Activated CD8-positive, alpha-beta memory T cell treated with anti-CD3 and anti-CD28 coated beads, Interleukin-2, amount 50 U/mL, for 1 hour (primary cell): Measurements from ENCODE around the gene WDR91.
"Not testable (repeated sequence)": the region's sequence is repeated elsewhere in the genome, so short reads cannot be mapped to it uniquely, and the experiment has no call there.

Experiments used
- DNase-seq: peaks from one replicate; pipeline ENCODE4 v3.0.0-alpha.2; 2020; ENCODE audit errors: extremely low read depth

WDR91 gene

DNA sequence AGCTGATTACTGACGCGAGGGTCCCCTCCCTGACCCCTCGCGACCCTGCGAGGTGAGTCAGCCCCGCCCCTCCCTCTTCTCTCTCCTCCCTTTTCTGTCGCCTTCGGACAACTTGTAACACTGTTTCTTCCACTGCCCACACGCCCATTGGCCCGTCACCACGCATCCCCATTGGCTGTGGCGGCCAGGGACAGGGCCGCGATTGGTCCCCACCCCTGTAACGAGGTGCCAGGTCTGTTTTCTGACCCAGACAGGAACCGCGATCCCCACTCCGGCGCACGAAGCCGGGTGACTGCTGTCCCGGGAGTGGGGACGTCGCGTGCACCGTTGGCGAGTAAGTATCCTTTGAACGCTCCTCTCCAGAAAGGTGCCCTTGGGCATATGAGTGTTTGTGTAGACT is 22.2 kb upstream of the WDR91 start, which contains the start of gene STRA8:
Gene STRA8 (plus strand): TSS at position 269 of the 400 bp plus-strand sequence. CDS start 6,687 bp downstream, outside the sequence.
- no peak for DNase-seq

- DNase-seq = no peak
Measured at GRCh38 chr7:135232720-135233119, 21.4 kb upstream of the WDR91 start.

DNA sequence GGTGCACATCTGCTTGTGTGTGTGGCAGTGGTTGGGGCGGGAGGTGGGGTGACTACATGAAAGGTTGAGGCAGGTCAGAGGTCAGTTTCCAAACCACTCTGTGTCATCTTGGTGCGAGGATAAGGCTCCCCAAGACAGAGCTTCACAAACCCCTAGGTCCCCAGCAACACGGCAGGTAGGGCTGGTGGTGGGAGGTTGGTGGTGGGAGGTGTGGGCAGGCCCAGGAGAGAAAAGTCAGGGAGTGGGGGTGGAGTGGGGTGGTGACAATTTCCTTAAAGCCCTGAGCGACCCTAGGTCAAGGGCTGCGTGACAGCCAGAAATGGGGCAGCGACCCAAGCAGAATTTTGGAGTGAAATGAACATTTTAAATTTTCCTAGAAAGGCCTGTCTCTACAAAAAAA is 20.8 kb upstream of the WDR91 start:
- no peak for DNase-seq

DNA sequence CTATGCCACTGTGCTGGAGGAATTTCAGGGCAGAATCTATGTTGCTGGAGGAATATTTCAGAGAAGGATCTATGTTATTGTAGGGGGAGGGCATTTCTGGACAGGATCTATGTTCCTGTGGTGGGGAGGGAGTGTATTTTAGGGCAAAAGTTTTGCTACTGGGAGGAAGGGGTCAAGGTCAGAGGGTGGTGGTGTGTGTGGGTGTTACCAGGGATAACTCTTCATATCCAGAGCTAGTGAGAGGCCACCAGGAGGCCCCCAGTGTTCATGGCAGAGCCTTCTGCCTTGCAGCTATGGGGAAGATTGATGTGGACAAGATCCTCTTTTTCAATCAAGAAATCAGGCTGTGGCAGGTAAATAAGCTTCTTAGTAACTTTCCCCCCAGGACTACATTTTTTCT is 20.4 kb upstream of the WDR91 start:
- DNase-seq = no peak

DNA sequence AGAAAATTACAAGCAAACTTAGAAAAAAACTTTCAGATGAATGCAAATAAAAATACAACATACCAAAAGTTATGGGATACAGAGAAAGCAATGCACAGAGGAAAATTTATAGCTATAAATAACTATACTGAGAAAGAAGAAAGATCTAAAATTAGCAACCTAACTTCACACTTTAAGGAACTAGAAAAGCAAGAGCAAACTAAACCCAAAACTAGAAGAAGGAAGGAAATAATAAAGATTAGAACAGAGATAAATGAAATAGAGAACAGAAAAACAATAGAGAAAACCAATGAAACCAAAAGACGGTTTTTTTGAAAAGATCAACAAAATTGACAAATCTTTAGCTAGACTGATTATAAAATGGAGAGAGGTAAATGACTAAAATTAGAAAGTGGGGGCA is 12.7 kb upstream of the WDR91 start:
- DNase-seq = no peak

- no peak for DNase-seq
Measured at GRCh38 chr7:135217645-135218509, 6.6 kb upstream of the WDR91 start.

GRCh38 chr7:135215698-135216097 is 4.4 kb upstream of the WDR91 start:
- DNase-seq = no peak

GRCh38 chr7:135215180-135215579 is 3.9 kb upstream of the WDR91 start:
- DNase-seq = no peak

GRCh38 chr7:135213831-135214230 is 2.5 kb upstream of the WDR91 start:
- no peak for DNase-seq

DNA sequence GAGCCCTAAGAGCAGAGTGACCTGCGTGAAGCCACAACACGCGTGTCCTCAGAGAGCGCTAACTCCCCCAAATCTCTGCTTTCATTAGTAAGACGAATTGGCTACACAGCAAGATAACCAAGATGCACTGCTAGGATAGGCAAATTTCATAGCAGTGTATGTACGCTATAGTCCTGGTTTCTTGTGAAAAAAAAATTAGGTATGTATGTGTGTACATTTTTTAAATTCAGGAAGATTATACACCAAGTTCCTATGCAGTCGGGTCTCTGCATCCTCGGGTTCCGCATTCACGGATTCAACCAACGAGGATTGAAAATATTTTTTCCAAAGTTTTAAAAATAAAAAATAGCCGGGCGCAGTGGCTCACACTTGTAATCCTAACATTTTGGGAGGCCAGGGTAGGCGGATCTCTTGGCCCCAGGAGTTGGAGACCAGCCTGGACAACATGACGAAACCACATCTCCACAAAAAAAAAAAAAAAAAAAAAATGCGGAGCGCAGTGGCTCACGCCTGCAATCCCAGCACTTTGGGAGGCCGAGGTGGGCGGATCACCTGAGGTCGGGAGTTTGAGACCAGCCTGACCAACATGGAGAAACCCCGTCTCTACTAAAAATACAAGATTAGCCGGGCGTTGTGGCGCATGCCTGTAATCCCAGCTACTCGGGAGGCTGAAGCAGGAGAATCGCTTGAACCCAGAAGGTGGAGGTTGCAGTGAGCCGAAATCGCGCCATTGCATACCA is 790 bp upstream of the WDR91 start:
- DNase-seq = not testable (repeated sequence)

DNA sequence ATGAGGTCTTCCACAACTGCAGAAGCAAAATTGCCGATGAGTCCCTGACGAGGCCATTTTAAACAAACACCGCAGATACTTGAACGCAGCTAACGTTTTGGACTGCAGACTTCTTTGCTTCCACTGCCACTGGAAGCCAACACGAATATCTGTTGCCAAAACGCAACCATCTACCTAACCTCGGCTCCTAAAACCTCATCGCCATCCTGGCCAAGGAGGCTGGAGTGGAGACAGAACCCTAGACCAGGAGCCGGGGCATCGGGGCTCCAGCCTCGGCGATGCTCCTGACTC is 493 bp downstream of the WDR91 start:
- DNase-seq = no peak

DNA sequence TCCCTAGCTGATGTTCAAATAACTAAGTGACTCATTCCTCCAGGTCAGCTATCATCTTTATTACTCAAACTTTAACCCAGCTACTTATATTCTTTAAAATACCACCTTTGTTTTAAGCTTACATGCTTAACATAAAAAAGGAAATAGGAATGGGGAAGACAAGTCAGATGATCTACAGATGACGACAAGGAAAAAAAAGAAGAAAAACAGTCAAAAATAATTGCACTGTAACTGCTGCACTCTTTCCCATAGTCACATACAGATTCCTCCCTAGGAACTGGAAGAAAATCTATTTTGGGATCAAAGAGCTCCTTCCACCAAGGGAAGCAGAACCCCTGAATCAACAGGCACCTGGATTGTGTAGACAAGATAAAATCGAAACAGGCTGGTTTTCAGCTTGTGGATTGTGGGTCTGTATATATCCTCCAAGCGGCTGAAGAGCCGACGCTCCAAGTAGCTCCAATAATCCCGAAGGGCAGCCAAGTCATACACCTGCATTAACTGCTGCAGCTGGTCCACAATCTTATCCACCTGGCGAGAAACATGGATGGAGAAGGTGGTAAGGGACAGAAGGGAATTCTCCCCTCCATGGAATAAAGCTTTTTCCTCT is 2.0 kb downstream of the WDR91 start:
- no peak for DNase-seq

DNA sequence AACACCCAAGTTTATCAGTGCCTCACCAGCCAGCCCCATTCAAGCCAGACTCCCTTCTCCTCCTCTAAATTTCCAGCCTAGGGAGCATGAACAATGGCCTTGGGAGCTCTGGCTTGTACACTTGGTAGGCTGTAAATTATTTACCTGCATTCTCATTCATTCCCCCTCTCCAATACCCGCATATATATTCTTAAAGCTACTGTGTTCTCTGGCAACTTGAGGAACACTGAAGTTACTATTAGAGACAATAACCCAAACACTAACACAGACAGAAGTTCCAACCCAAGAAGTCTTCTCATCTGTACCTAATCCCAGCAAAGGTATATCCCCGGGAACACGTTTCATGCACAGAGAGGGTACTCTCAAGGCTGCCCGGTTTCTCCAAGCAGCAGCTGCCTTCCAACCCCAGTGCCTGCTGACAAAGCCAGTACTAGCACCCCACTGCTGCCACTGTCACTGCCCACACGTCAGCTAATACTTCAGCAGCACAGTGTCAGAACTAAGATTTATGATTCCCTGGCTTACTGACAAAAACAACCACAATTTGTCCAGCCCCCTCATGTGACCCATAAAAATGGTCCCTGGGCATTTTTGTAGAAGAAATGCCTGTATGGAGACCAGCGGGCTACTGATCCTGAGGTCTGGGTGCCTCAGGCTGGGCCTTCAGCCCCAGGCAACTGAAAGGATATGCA is 3.1 kb downstream of the WDR91 start:
- no peak for DNase-seq

DNA sequence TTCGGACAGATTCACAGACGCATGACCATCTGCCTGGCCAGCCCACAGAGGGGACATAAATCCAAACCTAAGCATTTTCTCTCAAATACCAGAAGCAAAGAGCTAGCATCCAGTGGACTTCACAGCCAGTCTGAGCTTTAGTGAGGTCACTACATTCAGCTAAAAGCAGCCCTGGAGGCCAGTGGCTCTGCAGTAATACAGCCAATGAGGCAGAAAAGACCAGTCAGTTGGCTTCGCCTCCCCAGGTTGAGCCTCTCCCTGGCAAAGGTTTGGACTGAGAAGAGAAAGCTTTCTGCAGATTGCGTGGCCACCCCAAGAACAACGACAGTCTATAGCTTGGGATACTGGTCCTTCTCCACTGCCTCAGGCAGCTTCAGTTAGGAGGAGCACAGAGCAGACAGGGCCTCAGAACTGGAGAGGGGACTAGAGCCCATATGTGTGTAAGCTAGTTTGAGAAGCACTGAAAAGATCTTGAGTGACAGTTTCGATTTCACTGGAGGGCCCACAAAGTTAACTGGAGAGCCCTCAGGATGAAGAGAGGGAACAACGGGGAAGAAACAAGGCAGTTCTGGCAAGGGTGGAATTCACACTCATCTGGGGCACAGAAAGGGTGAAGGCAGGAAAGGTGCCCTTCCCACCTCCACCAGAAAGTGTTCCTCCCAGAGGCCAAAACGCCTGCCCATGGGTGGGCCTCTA is 3.8 kb downstream of the WDR91 start:
- no peak for DNase-seq

- DNase-seq = no peak
Measured at GRCh38 chr7:135206941-135207391, 4.4 kb downstream of the WDR91 start.

GRCh38 chr7:135205850-135206249 is 5.5 kb downstream of the WDR91 start:
- DNase-seq = no peak

- DNase-seq = no peak
Measured at GRCh38 chr7:135204876-135205275, 6.5 kb downstream of the WDR91 start.

GRCh38 chr7:135204341-135204749 is 7.0 kb downstream of the WDR91 start:
- no peak for DNase-seq

- no peak for DNase-seq
Measured at GRCh38 chr7:135201350-135201749, 10.0 kb downstream of the WDR91 start.

- DNase-seq = no peak
Measured at GRCh38 chr7:135200821-135201331, 10.4 kb downstream of the WDR91 start.

GRCh38 chr7:135199439-135199838 is 11.9 kb downstream of the WDR91 start:
- DNase-seq = no peak
